Mucosa of rectum (tissue), 2 donors: Measurements from ENCODE around the gene ABCA3.

Experiments
- H3K27ac ChIP-seq, 2 donors: one replicate each; pipeline ENCODE4 v1.7.0; 2013; ENCODE audit warnings: inconsistent platforms in 2 of 2, low read depth in 2 of 2, low read length in 2 of 2
- H3K27me3 ChIP-seq, 2 donors: one replicate each; pipeline ENCODE4 v1.7.0; 2013; ENCODE audit warnings: low read length in 2 of 2; ENCODE audit not compliant: control insufficient read depth in 2 of 2, insufficient read depth in 2 of 2
- H3K36me3 ChIP-seq, 2 donors: one replicate each; pipeline ENCODE4 v1.7.0; 2013; ENCODE audit warnings: low read length in 2 of 2; ENCODE audit not compliant: control insufficient read depth in 2 of 2, insufficient read depth in 2 of 2
- H3K4me1 ChIP-seq, 2 donors: one replicate each; pipeline ENCODE4 v1.7.0; 2013; ENCODE audit warnings: low read length in 2 of 2, mild to moderate bottlenecking in 1 of 2; ENCODE audit not compliant: control insufficient read depth in 2 of 2, insufficient read depth in 2 of 2
- H3K4me3 ChIP-seq, 2 donors: one replicate each; pipeline ENCODE4 v1.7.0; 2013; ENCODE audit warnings: low read length in 2 of 2
- H3K9ac ChIP-seq, 2 donors: one replicate each; pipeline ENCODE4 v1.7.0; 2013; ENCODE audit warnings: low read length in 2 of 2, low read depth in 1 of 2, mild to moderate bottlenecking in 1 of 2
- H3K9me3 ChIP-seq, 2 donors: one replicate each; pipeline ENCODE4 v1.7.0; 2013; ENCODE audit warnings: low read length in 2 of 2; ENCODE audit not compliant: control insufficient read depth in 2 of 2
- donor health status: healthy.
- donor health status: Normal muscosa, but diverticular disease.

The ABCA3 gene

DNA sequence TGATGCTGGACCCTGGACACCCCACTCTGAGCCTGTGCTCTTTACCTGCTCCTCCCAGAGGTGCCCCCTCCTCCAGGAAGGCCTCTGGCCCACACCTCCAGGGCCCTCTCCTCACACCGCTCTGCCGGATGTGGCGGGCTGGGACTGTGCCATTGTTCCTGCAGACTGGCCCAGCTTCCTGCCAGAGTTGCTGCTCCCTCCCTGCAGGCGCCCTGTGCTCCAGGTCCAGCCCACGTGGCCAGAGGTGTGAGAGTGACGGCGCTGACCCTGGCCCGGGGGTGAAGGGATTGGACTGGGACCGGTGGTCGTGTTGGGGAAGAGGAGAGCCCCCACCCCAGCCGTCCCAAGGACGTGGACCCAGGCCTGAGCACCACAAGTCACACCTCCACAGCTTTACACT is 111.4 kb downstream of the ABCA3 start:
- H3K9me3 ChIP-seq: no peaks in the 10 kb centered on the region
- H3K4me1 ChIP-seq: peaks cover 13 to 14% of the 10 kb centered on the region in 2 donors
- no peak overlapping the region for H3K4me3 ChIP-seq
- no peak overlapping the region for H3K27ac ChIP-seq
- no peaks in the 10 kb centered on the region for H3K27me3 ChIP-seq
- H3K36me3 ChIP-seq: peaks cover 36 to 49% of the 10 kb centered on the region in 2 donors
- no peak overlapping the region for H3K9ac ChIP-seq

DNA sequence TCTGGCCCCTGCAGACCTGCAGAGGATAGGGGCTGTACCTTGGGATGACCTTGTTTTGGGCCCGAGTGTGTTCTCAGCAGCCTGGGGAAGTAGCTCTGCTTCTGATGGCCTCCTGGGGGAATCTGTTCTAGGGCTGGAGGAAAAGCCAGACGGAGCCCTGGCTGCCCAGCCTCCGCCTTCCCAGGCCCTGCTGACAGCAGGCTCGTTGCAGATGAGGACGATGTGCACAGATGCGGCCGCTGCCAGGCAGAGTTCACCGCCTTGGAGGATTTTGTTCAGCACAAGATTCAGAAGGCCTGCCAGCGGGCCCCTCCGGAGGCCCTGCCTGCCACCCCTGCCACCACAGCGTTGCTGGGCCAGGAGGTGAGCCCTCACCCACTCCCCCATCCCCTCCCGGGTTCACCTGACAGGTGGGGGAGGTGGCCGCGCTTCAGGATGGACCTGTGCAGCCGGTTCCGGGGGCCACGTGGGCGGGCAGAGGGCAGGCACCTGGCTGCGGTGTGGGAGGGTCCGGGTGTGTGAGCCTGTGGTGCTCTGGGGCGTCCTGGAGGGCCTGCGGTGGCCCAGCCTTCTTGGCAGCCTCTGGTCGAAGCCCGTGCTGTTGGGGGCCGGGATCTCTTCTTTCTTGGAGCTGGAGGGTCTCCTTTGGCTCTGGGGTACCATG is 112.2 kb downstream of the ABCA3 start:
- no peak overlapping the region for H3K9ac ChIP-seq
- H3K36me3 ChIP-seq: peaks cover 31 to 45% of the 10 kb centered on the region in 2 donors
- H3K9me3 ChIP-seq: no peaks in the 10 kb centered on the region
- H3K27me3 ChIP-seq: no peaks in the 10 kb centered on the region
- H3K27ac ChIP-seq: no peak overlapping the region
- H3K4me1 ChIP-seq: peaks cover 14 to 15% of the 10 kb centered on the region in 2 donors
- no peak overlapping the region for H3K4me3 ChIP-seq

- Histone ChIP-seq H3K27ac (no peak overlapping the region), H3K9ac (no peak overlapping the region), H3K4me1 (peaks cover 14 to 15% of the 10 kb centered on the region in 2 donors), H3K9me3 (no peaks in the 10 kb centered on the region), H3K4me3 (no peak overlapping the region), H3K27me3 (no peaks in the 10 kb centered on the region), H3K36me3 (peaks cover 22 to 34% of the 10 kb centered on the region in 2 donors)
These were observed 113.6 kb downstream of the ABCA3 start for GRCh38 chr16:2226918-2227317.

DNA sequence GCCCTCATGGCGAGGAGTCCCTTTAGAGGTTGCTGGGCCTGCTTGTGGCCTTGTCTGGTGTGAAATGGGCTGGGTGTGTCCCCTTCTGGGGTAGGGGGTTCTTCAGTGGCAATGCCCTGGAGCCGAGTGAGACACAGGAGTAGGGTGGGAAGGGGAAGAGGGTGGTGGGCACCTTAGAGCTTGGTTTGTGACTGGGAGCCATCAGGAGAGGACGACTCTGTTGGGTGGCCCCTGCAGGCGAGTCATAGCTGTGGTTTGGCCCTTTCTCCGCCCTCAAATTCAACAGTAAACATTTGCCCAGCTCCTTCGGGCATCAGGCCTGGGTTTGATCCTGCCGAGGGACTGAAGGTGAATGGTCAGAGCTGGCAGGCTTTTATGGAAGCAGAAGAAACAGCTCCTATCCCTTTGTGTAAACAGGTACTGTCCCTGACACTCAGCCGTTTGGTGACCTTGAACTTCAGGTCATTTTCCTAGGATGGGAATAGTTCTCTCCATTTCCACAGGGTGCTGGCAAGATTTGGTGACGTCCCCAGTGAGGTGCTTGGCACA is 114.2 kb downstream of the ABCA3 start:
- peaks cover 14 to 15% of the 10 kb centered on the region in 2 donors for H3K4me1 ChIP-seq
- H3K9me3 ChIP-seq: no peaks in the 10 kb centered on the region
- H3K9ac ChIP-seq: no peak overlapping the region
- H3K27me3 ChIP-seq: no peaks in the 10 kb centered on the region
- peak overlapping the region; percentile 9 to 40 for H3K27ac ChIP-seq
- peaks cover 16 to 28% of the 10 kb centered on the region in 2 donors for H3K36me3 ChIP-seq
- H3K4me3 ChIP-seq: no peak overlapping the region
